GM21737 (cell line): Measurements from ENCODE around the gene PKN3.

Experiments
- ATAC-seq: cut with Tn5 transposase; IDR thresholded peaks from one replicate; pipeline ENCODE4 v1.9.1; 2021; ENCODE audit warnings: mild to moderate bottlenecking, moderate library complexity; ENCODE audit not compliant: unreplicated experiment

PKN3 gene

DNA sequence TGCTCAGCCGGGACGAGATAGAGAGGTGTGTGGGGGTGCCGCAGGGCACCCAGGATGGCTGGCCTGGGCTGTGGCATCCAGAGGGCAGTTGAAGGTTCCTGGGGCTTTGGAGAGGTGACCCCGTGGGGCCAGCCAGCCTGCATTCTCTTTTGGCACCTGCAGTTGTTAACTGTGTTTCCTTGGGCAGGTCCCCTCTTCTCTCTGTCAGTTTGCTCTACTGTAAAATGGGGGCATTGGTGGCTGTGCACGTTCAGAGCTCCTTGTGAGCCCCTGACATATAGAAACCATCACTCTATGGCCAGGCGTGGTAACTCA, 13.1 kb downstream of the PKN3 start:
- ATAC-seq, result no peak

DNA sequence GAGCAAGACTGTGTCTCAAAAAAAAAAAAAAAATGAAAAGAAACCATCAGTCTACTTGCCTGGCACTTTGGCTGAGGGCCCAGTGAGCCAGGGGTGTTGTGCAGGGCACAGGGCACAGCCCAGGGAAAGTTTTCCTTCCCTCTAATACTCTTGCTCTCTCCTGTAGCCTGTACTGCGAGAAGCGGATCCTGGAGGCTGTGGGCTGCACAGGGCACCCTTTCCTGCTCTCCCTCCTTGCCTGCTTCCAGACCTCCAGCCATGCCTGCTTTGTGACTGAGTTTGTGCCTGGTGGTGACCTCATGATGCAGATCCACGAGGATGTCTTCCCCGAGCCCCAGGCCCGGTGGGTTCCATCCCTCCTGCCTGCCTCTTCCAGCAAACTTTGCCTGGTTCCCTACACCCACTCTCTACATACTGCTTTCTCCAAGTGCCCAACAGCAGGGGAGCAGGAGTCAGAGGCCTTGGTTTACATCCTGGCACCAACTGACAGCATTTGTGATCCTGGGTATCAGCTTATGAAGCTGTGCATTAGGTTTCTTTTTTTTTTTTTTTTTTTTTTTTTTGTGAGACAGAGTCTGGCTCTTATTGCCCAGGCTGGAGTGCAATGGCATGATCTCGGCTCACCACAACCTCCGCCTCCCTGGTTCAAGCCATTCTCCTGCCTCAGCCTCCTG, 14.4 kb downstream of the PKN3 start:
- ATAC-seq, result no peak

DNA sequence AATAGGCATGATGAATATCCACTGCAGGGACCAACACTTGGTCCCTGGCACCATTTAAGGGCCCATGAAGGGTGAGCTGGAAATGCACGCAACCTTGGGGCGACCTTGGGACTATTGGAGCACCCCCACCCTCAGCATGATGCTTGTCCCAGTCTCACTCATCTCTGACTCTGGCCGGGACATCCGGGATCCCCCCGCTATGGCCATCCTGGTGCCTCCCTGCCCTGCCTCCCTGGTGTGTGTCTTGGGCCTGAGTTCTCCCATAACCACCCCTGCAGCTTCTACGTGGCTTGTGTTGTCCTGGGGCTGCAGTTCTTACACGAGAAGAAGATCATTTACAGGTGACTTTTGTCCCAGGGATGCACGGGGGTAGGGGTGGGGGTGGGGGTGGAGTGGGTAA, 15.7 kb downstream of the PKN3 start:
- ATAC-seq, result no peak

DNA sequence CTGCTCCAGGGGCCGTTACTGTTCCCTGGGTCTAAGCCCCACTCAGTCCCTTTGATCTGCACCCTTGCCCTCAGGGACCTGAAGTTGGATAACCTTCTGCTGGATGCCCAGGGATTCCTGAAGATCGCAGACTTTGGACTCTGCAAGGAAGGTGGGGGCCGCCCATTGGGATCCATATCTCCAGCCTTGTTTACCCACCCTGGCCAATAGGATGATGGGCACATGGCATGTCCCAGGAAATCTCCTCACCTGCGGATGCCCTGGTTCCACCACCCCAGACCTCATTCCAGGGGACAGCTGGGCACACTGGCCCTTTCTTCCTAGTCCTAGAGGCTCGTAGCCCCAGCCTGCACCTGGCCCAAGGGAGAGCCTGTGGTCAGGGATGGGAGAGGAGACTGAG, 16.2 kb downstream of the PKN3 start:
- no peak for ATAC-seq

DNA sequence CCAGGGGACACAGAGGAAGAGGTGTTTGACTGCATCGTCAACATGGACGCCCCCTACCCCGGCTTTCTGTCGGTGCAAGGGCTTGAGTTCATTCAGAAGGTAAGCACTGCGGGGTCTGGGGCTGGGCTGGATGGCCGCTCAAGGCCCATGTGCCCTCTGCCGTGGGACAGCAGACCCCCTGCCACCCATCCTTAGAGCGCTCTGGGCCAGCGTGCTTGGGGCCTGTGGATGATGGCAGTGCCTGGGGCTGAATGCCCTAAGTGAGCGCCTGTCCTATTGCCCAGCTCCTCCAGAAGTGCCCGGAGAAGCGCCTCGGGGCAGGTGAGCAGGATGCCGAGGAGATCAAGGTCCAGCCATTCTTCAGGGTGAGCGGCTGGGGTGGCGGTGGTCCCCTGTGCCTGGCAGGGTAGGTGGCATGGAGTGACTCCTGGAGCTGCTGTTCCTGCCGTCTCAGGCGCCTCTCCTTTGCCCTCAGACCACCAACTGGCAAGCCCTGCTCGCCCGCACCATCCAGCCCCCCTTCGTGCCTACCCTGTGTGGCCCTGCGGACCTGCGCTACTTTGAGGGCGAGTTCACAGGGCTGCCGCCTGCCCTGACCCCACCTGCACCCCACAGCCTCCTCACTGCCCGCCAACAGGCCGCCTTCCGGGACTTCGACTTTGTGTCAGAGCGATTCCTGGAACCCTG, 17.8 kb downstream of the PKN3 start:
- no peak for ATAC-seq

DNA sequence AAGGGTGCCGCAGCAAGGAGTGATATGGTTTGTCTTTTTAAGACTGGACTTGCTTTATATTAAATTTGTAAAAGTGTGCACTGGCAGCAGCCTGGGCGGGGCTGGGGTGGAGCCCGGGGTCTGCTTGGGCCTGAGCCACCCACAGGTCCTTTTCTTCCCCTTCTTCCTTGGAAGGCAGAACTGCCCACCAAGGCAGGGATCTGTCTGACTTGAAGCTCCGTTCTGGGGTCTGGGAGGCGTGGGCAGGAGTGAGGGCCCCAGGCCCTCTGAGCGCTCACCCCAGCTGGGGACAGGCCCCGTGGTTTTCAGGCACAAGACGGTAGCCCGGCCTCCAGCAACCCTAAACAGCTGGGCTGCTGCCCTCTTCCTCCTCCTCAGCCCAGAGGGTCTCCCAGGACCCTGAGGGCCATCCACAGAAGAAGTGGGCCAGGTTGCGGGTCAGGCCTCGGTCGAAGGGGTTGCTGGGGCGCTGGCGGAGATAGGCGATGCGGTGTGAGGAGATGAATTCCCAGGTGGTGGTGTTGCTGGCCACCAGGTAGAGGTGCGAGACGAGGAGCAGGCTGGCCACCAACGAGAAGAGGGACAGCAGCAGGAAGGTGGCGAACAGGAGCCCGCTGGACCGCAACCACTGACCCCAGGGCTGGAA, 18.7 kb downstream of the PKN3 start:
- no peak for ATAC-seq

DNA sequence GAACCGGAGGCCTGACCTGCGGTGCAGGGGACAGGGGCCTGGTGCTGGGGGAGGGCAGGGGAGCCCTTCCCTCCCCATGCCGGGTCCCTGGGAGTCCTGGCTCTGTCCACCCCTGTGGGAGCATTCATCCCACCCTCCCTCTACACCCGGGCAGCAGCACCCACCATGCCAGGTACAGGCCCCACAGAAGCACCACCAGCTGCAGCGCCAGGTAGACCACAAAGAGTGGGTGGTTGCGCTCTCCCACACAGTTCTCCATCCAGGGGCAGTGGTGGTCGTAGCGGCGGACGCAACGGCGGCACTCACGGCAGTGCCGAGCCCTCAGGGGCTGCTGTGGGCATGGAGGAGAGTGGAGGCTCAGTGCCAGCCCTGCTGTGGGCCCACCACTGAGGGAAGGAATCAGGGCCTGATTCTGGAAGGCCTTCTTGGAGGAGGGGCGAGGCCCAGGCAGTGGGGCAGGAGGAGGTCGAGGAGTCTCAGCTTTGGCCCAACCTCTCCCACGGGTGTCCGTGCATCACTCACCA, 19.2 kb downstream of the PKN3 start:
- no peak for ATAC-seq

DNA sequence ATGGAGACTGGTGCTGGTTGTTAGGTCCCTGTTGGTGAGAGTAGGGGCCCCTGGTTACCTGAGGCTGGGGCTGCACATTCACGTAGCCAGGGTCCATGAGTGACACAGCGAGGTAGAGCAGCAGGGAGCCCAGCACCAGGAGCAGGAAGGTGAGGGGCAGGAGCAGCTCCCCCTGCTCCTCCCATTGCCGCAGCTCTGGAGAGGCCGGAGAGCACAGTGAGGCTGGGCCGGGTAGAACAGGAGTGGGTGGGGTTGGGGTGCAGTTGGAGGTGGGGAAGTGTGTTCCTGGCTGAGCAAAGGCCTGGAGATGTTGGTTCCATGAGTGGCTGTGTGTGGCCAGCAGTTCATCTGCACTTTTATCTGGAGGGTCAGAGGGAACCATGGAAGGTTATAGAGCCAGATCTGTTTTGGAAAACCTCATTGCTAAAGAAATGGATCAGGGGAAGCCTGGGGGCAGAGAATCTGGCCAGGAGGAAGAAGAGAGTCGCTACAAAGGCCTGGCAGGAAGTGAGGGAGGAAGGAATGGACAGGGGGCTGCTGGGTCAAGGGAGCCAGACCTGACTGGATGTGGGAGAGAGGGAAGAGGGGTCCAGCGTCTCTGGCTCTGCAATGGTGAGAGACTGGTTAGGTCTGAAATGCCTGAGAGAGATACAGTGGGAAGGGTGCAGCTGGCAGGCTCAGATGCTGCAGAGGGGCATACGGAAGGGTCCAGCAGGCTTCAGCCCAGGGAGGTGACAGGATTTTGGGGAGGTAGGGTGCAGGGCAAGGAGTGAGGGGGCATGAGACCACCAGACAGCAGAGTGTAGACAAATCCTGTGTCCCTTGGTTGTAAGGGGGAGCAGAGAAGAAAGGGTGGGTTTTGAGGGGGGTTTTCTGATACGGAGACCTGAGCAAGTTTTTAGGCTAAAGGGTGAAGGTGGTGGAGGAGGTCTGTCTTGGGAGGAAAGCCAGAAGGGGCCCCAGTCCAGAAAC, 20.4 kb downstream of the PKN3 start:
- ATAC-seq, result no peak

DNA sequence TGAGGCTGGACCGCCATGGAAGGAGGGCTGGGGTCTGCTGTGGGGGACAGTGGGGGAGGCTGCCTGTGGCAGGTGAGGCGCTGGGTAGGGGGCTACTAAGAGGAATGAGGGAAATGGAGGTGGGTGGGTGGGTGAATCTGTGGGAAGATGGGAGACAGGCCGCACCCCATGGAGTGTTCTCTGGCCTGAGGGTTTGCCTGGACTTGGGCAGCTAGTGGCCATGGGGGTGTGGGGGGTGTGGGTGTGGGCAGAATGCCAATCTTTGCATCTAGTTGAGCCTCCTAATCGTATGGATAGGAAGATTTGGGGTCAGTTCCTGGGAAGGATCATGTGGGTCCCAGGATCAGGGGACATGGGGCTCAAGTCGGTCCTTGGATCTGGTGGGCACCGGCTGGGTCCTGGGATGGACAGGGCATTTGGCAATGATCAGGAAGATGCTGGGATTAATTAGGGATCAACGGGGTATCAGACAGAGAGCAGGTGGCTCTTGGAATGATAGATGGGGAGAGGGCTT, 21.1 kb downstream of the PKN3 start:
- no peak for ATAC-seq

DNA sequence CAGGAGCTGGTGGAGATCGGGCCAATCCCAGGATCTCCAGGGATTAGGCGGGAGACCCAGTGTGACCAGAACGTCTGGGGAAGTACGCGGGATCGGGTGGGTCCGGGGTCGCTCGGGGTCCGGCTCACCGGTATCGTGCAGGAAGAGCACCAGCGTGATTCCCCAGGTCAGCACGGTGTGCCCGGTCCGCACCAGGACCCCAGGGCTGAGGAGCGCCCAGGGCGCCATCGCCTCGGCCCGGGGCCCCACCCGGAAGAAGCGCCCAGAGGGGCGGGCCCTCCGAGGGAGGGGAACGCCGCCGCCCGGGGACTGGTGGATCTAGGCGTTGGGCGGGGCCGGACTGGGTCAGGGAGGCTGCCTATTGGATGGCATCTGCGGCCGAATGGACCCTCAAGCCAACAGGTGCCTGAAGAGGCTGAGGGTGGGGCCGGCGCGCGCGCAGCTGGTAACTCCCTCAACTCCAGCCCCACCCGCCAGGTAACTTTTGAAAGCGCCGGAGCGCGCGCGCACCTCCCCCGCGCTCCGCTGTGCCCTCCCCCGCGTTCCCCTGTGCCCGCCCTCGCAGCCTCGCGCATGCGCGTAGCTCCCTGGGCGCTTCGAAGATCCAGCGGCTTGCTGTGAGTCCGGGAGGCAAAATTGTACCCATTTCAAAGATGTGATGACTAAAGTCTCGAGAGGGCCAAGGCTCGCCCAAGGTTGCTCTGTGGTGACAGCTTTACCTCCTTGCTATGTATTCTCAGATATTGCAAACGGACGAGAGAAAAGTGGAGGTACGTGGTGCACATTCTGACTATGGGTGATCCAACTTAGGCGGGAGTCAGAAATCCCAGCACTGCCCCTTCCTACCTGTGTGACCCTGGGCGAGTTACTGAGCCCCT, 21.8 kb downstream of the PKN3 start, which contains the start of gene ZDHHC12:
Gene ZDHHC12 (minus strand): TSS at position 262 of the 878 bp plus-strand sequence. CDS start 34 bp downstream, at position 228.
- ATAC-seq, result peak; percentile 93

DNA sequence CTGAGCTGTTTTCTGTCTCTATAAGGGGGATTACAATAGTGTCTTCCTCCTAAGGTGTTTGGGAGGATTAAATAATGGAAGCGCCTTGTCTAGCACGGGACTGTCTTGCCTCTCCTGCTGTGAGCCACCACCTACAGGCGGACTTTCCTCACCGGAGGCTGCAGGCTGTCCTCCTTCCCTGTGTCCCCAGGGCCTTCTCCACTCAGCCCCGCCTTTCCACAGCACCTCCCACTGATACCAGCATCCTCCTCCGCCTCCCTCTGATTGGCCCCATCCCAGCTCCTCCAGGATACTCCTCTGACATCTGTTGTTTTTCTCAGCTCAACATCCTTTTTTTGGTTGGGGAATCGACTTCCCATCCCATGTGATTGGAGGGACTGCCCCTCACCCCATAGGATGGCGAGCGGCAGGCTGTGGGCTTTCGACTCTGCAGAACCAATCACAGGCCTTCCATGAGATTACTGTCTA, 22.5 kb downstream of the PKN3 start:
- no peak for ATAC-seq

DNA sequence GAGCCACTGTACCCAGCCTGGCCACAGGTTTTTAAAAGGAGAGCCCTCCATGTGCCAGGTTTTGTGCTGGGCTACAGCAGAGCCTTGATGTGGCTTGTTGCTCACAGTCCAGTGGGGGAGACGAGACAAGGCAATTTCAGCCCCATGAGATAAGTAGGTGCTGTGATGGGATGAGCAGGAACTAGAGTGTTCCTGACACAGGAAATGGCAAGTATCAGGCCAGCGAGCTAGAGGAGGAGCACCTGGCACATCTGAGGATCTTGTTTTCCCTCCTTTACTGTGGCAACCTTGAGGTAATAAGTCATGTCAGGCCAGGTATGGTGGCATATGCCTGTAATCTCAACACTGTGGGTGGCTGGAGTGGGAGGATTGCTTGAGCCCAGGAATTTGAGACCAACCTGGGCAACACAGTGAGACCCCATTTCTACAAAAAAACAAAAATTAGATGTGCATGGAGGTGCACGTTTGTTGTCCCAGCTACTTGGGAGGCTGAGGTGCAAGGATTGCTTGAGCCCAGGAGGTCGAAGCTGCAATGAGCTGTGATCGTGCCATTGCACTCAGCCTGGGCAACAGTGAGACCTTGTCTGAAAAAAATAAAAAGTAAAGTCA, 25.4 kb downstream of the PKN3 start:
- ATAC-seq, result no peak

DNA sequence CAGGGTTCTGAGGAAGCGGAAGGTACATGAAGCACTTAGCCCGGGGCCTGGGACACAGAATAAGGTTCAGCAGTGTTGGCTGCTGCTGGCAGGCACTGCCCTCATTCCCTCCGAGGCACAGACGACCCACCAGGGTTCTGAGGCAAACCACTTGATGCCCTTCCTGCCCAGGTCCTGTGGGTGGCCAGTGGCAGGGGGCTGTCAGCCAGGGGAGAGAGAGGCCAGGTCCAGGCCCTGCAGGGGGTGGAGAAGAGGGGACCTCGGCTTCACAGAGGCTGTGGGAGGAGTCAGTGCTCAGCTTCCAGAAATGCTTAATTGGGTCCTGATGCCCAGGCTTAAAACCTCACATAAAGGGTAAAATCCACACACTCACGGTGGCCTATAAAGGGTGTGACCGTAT, 26.0 kb downstream of the PKN3 start:
- no peak for ATAC-seq

DNA sequence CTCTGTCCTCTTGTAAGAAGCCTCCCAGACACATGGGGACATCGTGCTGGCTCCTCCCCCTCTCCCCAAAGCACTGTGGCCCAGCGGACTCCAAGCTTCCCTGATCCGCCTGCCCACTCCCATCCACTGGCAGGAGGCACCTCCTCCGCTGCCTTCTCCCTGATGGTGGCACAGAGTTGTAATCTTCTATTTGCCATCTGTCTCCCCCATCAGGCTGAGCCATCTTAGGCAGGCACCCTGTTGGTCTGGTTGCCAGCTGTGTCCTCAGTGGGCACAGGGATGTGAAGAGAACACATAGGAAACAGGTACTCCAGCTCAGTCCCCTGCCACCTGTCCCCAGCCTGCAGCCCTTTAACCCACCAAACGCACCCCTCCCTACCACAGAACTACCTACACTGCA, 27.0 kb downstream of the PKN3 start:
- ATAC-seq, result no peak

DNA sequence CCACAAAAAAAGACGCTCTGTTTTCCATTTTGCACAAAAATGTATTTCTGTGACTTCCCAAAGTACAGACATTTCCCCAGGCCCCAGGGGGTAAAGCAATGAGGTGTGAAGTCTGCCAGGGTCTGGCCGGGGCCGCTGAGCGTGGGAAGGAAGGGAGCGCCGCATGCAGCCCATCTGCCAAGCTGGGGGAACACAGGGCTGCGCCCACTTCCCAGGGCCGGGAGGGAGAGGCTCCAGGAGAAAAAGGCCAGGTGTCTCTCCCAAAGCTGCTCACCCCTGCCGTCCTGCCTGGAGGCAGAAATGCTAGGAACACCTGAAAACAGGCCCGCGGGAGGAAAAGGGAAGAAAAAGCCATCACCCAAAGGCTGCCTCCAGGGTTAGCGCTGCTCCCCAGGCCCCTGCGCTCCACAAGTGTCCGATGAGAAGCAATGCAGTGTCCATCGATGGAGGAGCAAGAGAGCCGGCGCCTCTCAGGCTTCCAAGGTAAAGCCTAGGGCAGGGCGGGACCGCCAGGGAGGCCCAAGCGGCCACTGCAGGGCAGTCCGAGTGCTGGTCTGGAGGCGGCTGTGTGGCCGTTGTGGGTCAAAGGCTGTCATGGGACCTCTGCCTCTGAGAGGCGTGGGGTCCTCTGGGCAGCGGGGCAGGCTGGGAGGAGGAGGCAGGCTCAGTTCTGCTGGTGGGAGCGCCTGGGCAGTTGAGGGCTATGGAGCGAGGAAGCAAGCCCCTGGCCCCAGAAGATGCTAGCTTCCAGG, 27.6 kb downstream of the PKN3 start:
- ATAC-seq, result no peak

DNA sequence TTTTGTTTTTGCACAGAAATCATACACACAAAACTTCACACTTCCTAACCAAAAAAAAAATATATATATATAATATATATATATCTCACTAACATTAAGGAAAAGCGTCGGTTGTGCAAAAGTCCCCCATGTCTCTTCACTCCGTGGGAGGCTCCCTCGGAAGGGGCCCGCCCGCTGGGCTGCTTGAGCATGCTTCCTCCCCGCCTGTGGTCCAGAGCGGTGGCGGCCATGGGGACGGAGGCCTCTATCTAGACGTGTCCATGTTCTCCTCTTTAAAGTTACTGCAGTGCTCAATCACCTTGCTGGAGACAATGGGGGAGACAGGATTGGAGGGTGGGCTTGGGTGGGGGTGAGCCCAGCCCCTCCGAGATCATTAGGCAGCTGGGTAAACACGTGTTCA, 28.8 kb downstream of the PKN3 start:
- ATAC-seq, result no peak

DNA sequence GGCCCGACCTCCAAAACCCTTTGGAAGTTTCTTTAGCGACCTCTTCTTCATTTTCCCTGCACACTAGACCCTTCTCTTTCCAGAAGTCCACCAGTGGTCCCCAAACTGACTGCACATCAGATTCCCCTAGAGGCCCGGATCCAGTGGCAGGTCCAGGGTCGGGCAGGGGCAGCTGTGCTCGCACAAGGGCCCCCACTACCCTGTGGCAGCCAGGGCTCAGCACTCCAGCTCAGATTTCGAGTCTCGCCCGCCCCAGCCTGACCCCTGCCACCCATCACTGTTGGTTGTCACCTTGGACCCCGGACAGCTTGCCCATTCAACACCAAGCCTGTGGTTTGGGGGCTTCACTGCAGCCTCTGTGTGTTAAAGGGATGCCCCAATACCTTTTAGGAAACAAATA, 29.4 kb downstream of the PKN3 start:
- ATAC-seq, result no peak

DNA sequence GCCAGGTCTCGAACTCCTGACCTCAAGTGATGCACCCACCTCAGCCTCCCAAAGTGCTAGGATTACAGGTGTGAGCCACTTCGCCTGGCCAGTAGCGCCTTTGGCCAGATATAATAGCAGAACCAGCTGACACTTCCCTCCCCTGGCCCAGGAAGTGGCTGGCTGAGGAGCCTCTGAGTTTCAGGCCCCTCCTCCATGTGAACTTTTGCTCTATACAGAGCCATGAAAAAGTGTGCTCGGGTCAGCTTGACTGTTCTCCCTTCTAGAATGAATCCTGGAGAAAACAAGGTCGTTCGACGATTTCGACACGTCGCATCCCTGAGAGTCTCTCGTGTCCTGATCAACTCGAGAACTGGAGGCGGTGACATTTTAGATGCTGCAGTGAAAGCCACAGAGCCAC, 30.3 kb downstream of the PKN3 start:
- no peak for ATAC-seq

DNA sequence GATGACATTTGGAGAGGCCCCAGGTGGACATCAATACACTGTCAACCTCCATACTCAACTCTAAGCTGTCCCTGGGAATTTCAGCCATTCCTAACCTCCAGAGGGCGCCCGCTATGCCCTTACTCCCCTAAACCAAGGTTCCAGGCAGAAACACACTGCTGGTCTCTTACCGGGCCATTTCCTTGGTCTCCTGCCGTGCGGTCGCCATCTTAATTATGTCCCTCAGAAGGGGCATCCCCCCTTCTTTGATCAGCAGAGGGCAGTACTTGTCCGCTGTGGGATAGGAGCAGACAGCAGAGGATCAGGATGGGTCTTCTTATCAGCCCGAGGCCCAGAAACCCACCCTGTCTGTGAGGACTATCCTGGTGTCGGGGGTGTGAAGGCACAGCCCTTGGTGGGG, 31.0 kb downstream of the PKN3 start:
- ATAC-seq, result no peak
